ENCODE results near the gene RCBTB1. TPM values are rescaled to one million over a fixed set of nuclear protein-coding genes. Genes with fewer than 3 reads are reported as not detected.

RCBTB1 gene
- total and polyA plus RNA-seq, 2 donors (not counting 3 experiments of a cell fraction or from before 2014, with no cell fraction given): 12.1 to 23.8 TPM

GRCh38 chr13:49627831-49628652 lies 42.7 kb upstream of the RCBTB1 start, which contains the start of gene ARL11:
TSS of gene ARL11 (plus strand) at chr13:49628507. CDS start at chr13:49630448, 1,941 bp downstream.
- dilution Hi-C loops (cut with MboI; ENCODE audit: extremely low pct_ligation_motif_present, low sequenced_read_pairs): no loop called here

More at GRCh38 chr13:49627831-49628652, 42.7 kb upstream of the RCBTB1 start, which contains the start of gene ARL11:
- Histone ChIP-seq H3K27me3 (ENCODE audit: control insufficient read depth in 2 of 2, insufficient read depth in 2 of 2, low read length in 2 of 2) (peaks cover 0 to 4% of the 10 kb centered on the region in 2 experiments), H4K20me1 (replicated peaks; ENCODE audit: control insufficient read depth, extremely low read depth, insufficient read depth, low read length) (no peaks in the 10 kb centered on the region), H3K4me2 (ENCODE audit: insufficient read depth, low read length) (peak within 1 kb of the TSS; percentile 48), H3K27ac (ENCODE audit: insufficient read depth, low read depth, low read length) (peak within 1 kb of the TSS; percentile 62), H3K4me1 (ENCODE audit: control insufficient read depth, extremely low read depth, insufficient read depth, low read length) (peaks cover 27% of the 10 kb centered on the region), H3K9me1 (replicated peaks; ENCODE audit: control insufficient read depth, extremely low read depth, insufficient read depth, low read length) (no peaks in the 10 kb centered on the region), H3K4me3 (replicated peaks in 1 of 3; ENCODE audit: insufficient read depth in 1 of 3, low read depth in 1 of 3, low read length in 3 of 3) (no peak within 1 kb of the TSS), H3K79me2 (ENCODE audit: control insufficient read depth, insufficient read depth, low read length) (no peaks in the 10 kb centered on the region), H3K36me3 (ENCODE audit: control insufficient read depth in 2 of 2, extremely low read depth in 1 of 2, insufficient read depth in 2 of 2, low read length in 2 of 2) (no peaks in the 10 kb centered on the region), H2AFZ (ENCODE audit: low read depth, low read length) (peak within 1 kb of the TSS; percentile 34), H3K9me3 (replicated peaks; ENCODE audit: control insufficient read depth, insufficient read depth, low read length) (no peaks in the 10 kb centered on the region), H3K9ac (replicated peaks; ENCODE audit: extremely low read depth, insufficient read depth, low read length) (no peak within 1 kb of the TSS)
- CTCF ChIA-PET: interaction anchor here (3.3 to 3.8 kb wide), 2 partner anchors 14 to 21 kb away, joined by 14 to 18 read pairs; no protein-coding TSS in a partner anchor
- TF ChIP-seq POLR2AphosphoS5 (IDR thresholded peaks at IDR 0.05; ENCODE audit: insufficient read depth, low read depth, low read length) (no peak), GATA2 (IDR thresholded peaks at IDR 0.05; ENCODE audit: insufficient read depth, insufficient read length, low read depth, low read length) (no peak), POLR2A (IDR thresholded peaks at IDR 0.05; ENCODE audit: low read depth, low read length) (no peak), FOS (IDR thresholded peaks at IDR 0.05; ENCODE audit: borderline replicate concordance, insufficient read depth, low read length) (no peak), EZH2 (IDR thresholded peaks at IDR 0.05; ENCODE audit: borderline replicate concordance, low read depth, low read length, severe bottlenecking) (no peak), MYC (IDR thresholded peaks at IDR 0.05; ENCODE audit: low read depth, low read length) (no peak), JUN (IDR thresholded peaks at IDR 0.05; ENCODE audit: borderline replicate concordance, insufficient read depth, insufficient read length, low read depth) (no peak)
- TF ChIP-seq, protein P1, sequence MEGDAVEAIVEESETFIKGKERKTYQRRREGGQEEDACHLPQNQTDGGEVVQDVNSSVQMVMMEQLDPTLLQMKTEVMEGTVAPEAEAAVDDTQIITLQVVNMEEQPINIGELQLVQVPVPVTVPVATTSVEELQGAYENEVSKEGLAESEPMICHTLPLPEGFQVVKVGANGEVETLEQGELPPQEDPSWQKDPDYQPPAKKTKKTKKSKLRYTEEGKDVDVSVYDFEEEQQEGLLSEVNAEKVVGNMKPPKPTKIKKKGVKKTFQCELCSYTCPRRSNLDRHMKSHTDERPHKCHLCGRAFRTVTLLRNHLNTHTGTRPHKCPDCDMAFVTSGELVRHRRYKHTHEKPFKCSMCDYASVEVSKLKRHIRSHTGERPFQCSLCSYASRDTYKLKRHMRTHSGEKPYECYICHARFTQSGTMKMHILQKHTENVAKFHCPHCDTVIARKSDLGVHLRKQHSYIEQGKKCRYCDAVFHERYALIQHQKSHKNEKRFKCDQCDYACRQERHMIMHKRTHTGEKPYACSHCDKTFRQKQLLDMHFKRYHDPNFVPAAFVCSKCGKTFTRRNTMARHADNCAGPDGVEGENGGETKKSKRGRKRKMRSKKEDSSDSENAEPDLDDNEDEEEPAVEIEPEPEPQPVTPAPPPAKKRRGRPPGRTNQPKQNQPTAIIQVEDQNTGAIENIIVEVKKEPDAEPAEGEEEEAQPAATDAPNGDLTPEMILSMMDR (IDR thresholded peaks at IDR 0.05; ENCODE audit: extremely low read depth in 1 of 2, insufficient read depth in 1 of 2, low read depth in 1 of 2, low read length in 2 of 2): no peak
- TF ChIP-seq, protein P2, sequence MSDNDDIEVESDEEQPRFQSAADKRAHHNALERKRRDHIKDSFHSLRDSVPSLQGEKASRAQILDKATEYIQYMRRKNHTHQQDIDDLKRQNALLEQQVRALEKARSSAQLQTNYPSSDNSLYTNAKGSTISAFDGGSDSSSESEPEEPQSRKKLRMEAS (IDR thresholded peaks at IDR 0.05; ENCODE audit: insufficient read depth, insufficient read length): no peak
- no TSS peak for BruUV-seq (replicated peaks)
- intact Hi-C loops (cut with micrococcal nuclease): no loop called here
- POLR2A ChIA-PET: no interaction called here
- FAIRE-seq (peak; percentile 8), DNase-seq (ENCODE audit: low read depth, low spot score) (no peak)
